Mesenchymal stem cell (in vitro differentiated cells and primary cell): ENCODE results near the gene ETS2.

Experiments used
- DNase-seq: peaks from one replicate; pipeline ENCODE4 v3.0.0-alpha.2; 2013
- H2AFZ ChIP-seq: one replicate; pipeline ENCODE4 v1.6.1; 2013; ENCODE audit warnings: low read depth, mild to moderate bottlenecking, control low read depth, inconsistent platforms, low read length, moderate library complexity
- H2AK5ac ChIP-seq: 2 replicates; pipeline ENCODE4 v1.6.1; 2013; ENCODE audit warnings: low read length, moderate library complexity, mild to moderate bottlenecking, inconsistent platforms; ENCODE audit not compliant: severe bottlenecking
- H2BK120ac ChIP-seq: one replicate; pipeline ENCODE4 v1.6.1; 2013; ENCODE audit warnings: low read depth, mild to moderate bottlenecking, inconsistent platforms, low read length, moderate library complexity
- H2BK12ac ChIP-seq, 2 experiments: one replicate each; pipeline ENCODE4 v1.6.1; 2013; ENCODE audit warnings: inconsistent platforms in 2 of 2, low read length in 2 of 2, mild to moderate bottlenecking in 2 of 2, moderate library complexity in 2 of 2, control low read depth in 1 of 2
- H2BK15ac ChIP-seq: one replicate; pipeline ENCODE4 v1.6.1; 2013; ENCODE audit warnings: mild to moderate bottlenecking, low read depth, inconsistent platforms; ENCODE audit not compliant: poor library complexity, severe bottlenecking
- H2BK5ac ChIP-seq: 2 replicates; pipeline ENCODE4 v1.6.1; 2013; ENCODE audit warnings: low read depth, mild to moderate bottlenecking, low read length, control low read depth, inconsistent platforms; ENCODE audit not compliant: poor library complexity, severe bottlenecking
- H3K14ac ChIP-seq, 2 experiments: one replicate each; pipeline ENCODE4 v1.6.1; 2013; ENCODE audit warnings: inconsistent platforms in 2 of 2, low read length in 2 of 2, control low read depth in 1 of 2, mild to moderate bottlenecking in 1 of 2, moderate library complexity in 1 of 2
- H3K18ac ChIP-seq, 2 experiments: one replicate each; pipeline ENCODE4 v1.6.1; 2013; ENCODE audit warnings: inconsistent platforms in 2 of 2, low read length in 2 of 2, control low read depth in 1 of 2, low read depth in 1 of 2, mild to moderate bottlenecking in 1 of 2
- H3K23ac ChIP-seq, 2 experiments: one replicate each; pipeline ENCODE4 v1.6.1; 2013; ENCODE audit warnings: inconsistent platforms in 2 of 2, low read length in 2 of 2, mild to moderate bottlenecking in 2 of 2, moderate library complexity in 2 of 2, control low read depth in 1 of 2
- H3K27ac ChIP-seq: 2 replicates; pipeline ENCODE4 v1.5.1; 2013; ENCODE audit warnings: mild to moderate bottlenecking, moderate library complexity, low read length, control low read depth, inconsistent platforms; ENCODE audit not compliant: poor library complexity, severe bottlenecking
- H3K27me3 ChIP-seq, 2 experiments: 2 replicates each; pipeline versions ENCODE4 v1.6.1 to v1.7.0; 2013; ENCODE audit warnings: low read length in 2 of 2, mild to moderate bottlenecking in 2 of 2, moderate library complexity in 2 of 2, control low read depth in 1 of 2, inconsistent platforms in 1 of 2; ENCODE audit not compliant: control insufficient read depth in 1 of 2, insufficient read depth in 1 of 2
- H3K36me3 ChIP-seq, 2 experiments: 2 replicates each; pipeline versions ENCODE4 v1.6.1 to v1.7.0; 2013; ENCODE audit warnings: low read length in 2 of 2, control low read depth in 1 of 2, inconsistent platforms in 1 of 2, low read depth in 1 of 2, mild to moderate bottlenecking in 1 of 2; ENCODE audit not compliant: insufficient read depth in 2 of 2, control insufficient read depth in 1 of 2
- H3K4ac ChIP-seq, 2 experiments: one replicate each; pipeline ENCODE4 v1.6.1; 2013; ENCODE audit warnings: inconsistent platforms in 2 of 2, low read length in 2 of 2, mild to moderate bottlenecking in 2 of 2, moderate library complexity in 2 of 2, control low read depth in 1 of 2, low read depth in 1 of 2
- H3K4me1 ChIP-seq: 2 replicates; pipeline ENCODE4 v1.6.1; 2013; ENCODE audit warnings: low read depth, low read length, control low read depth; ENCODE audit not compliant: control insufficient read depth, insufficient read depth
- H3K4me2 ChIP-seq: 2 replicates; pipeline ENCODE4 v1.6.1; 2013; ENCODE audit warnings: low read length, mild to moderate bottlenecking, inconsistent platforms; ENCODE audit not compliant: poor library complexity, severe bottlenecking
- H3K4me3 ChIP-seq, 2 experiments: 2 replicates each; pipeline versions ENCODE4 v1.5.1 to v1.7.0; 2013; ENCODE audit warnings: low read length in 2 of 2, mild to moderate bottlenecking in 2 of 2, control low read depth in 1 of 2, low read depth in 1 of 2; ENCODE audit not compliant: insufficient read depth in 1 of 2
- H3K79me1 ChIP-seq: replicated peaks from 2 replicates; pipeline ENCODE4 v1.6.1; 2013; ENCODE audit warnings: mild to moderate bottlenecking, control low read depth, low read length, inconsistent platforms; ENCODE audit not compliant: poor library complexity, severe bottlenecking
- H3K9ac ChIP-seq: 2 replicates; pipeline ENCODE4 v1.7.0; 2013; ENCODE audit warnings: mild to moderate bottlenecking, low read length, moderate library complexity
- H3K9me3 ChIP-seq: 2 replicates; pipeline ENCODE4 v1.7.0; 2013; ENCODE audit warnings: mild to moderate bottlenecking, low read length; ENCODE audit not compliant: control insufficient read depth
- H4K8ac ChIP-seq: one replicate; pipeline ENCODE4 v1.6.1; 2013; ENCODE audit warnings: inconsistent platforms, mild to moderate bottlenecking, low read length, moderate library complexity
- H4K91ac ChIP-seq: one replicate; pipeline ENCODE4 v1.6.1; 2013; ENCODE audit warnings: mild to moderate bottlenecking, low read length, inconsistent platforms
- WGBS: methylation state at CpG from one replicate; pipeline ENCODE4 v1.1.7; 2013; ENCODE audit warnings: mixed read lengths; 5-methylcytosine and 5-hydroxymethylcytosine counted together

The ETS2 gene

GRCh38 chr21:38837806-38838461, 32.2 kb downstream of the ETS2 start:
- Histone ChIP-seq H2BK5ac (no peak overlapping the region), H3K9me3 (no peaks in the 10 kb centered on the region), H3K4me1 (peaks cover 14% of the 10 kb centered on the region), H3K18ac (peak overlapping the region; percentile 95 to 99), H3K23ac (no peak overlapping the region), H2BK120ac (peak overlapping the region; percentile 87), H3K36me3 (no peaks in the 10 kb centered on the region), H3K14ac (peak overlapping the region in 1 of 2 experiments; percentile 95), H4K91ac (peak overlapping the region; percentile 97), H2BK15ac (no peak overlapping the region), H4K8ac (peak overlapping the region; percentile 98), H3K27ac (no peak overlapping the region), H3K4ac (peak overlapping the region; percentile 60 to 88), H3K4me2 (no peak overlapping the region), H2BK12ac (peak overlapping the region; percentile 99), H3K4me3 (no peak overlapping the region), H3K9ac (no peak overlapping the region), H3K79me1 (no peaks in the 10 kb centered on the region), H2AK5ac (no peak overlapping the region), H3K27me3 (no peaks in the 10 kb centered on the region), H2AFZ (no peak overlapping the region)
- no peak for DNase-seq
- 79% methylated on average over 5 of the region's 5 CpGs for WGBS

GRCh38 chr21:38838598-38839327, 33.0 kb downstream of the ETS2 start:
- H3K4me2 ChIP-seq, result no peak overlapping the region
- H3K14ac ChIP-seq, result peak overlapping the region in 1 of 2 experiments; percentile 50
- H2AFZ ChIP-seq, result no peak overlapping the region
- no peaks in the 10 kb centered on the region for H3K27me3 ChIP-seq
- H3K23ac ChIP-seq, result no peak overlapping the region
- H4K91ac ChIP-seq, result peak overlapping the region; percentile 98
- H2BK5ac ChIP-seq, result no peak overlapping the region
- peak overlapping the region; percentile 79 for H2BK120ac ChIP-seq
- peak overlapping the region; percentile 98 for H4K8ac ChIP-seq
- peak overlapping the region; percentile 67 for H2BK15ac ChIP-seq
- H3K4me1 ChIP-seq, result peaks cover 14% of the 10 kb centered on the region
- H3K9me3 ChIP-seq, result no peaks in the 10 kb centered on the region
- WGBS, result 92% methylated on average over 12 of the region's 12 CpGs
- H3K36me3 ChIP-seq, result no peaks in the 10 kb centered on the region
- peak overlapping the region; percentile 76 to 88 for H3K4ac ChIP-seq
- peak overlapping the region; percentile 99 to 100 for H2BK12ac ChIP-seq
- H2AK5ac ChIP-seq, result peak overlapping the region; percentile 76
- no peak for DNase-seq
- no peak overlapping the region for H3K27ac ChIP-seq
- peak overlapping the region; percentile 95 to 99 for H3K18ac ChIP-seq
- no peaks in the 10 kb centered on the region for H3K79me1 ChIP-seq
- no peak overlapping the region for H3K9ac ChIP-seq
- no peak overlapping the region for H3K4me3 ChIP-seq

GRCh38 chr21:38839328-38840286, 33.9 kb downstream of the ETS2 start:
- Histone ChIP-seq H2BK15ac (peak overlapping the region; percentile 67), H3K18ac (peak overlapping the region; percentile 95 to 99), H3K79me1 (no peaks in the 10 kb centered on the region), H2AFZ (no peak overlapping the region), H2BK120ac (peak overlapping the region; percentile 95), H3K27me3 (no peaks in the 10 kb centered on the region), H3K9me3 (no peaks in the 10 kb centered on the region), H3K4me2 (no peak overlapping the region), H2AK5ac (peak overlapping the region; percentile 76), H2BK5ac (no peak overlapping the region), H4K91ac (peak overlapping the region; percentile 98), H3K27ac (peak overlapping the region; percentile 24), H3K4me3 (no peak overlapping the region), H3K23ac (no peak overlapping the region), H3K4me1 (peaks cover 14% of the 10 kb centered on the region), H3K9ac (no peak overlapping the region), H2BK12ac (peak overlapping the region; percentile 49 to 100), H3K14ac (peak overlapping the region in 1 of 2 experiments; percentile 3), H3K36me3 (no peaks in the 10 kb centered on the region), H3K4ac (peak overlapping the region; percentile 76 to 88), H4K8ac (peak overlapping the region; percentile 99)
- 50% methylated on average over 9 of the region's 9 CpGs for WGBS
- DNase-seq, result peak; percentile 97
